A549 (cell line): ENCODE measurements around the gene HNRNPM.

ENCODE experiments used
- CEBPB ChIP-seq, 2 experiments: fragments of >200 bp in 1 of 2; sonication (Bioruptor Twin) in 1 of 2; formaldehyde crosslinking in 1 of 2; IDR thresholded peaks; 2 replicates each; pipeline ENCODE4 v1.6.1; 2012 to 2016
- CTCF ChIP-seq: fragments of >200 bp; sonication (Bioruptor Twin); formaldehyde crosslinking; IDR thresholded peaks from 3 replicates; pipeline ENCODE4 v1.5.1; 2016
- POLR2A ChIP-seq: IDR thresholded peaks from 2 replicates; pipeline ENCODE4 v1.6.1; 2012; ENCODE audit warnings: mild to moderate bottlenecking, low read length
- SMC3 ChIP-seq: fragments of >200 bp; sonication (Bioruptor Twin); formaldehyde crosslinking; IDR thresholded peaks from 3 replicates; pipeline ENCODE4 v1.6.1; 2018; ENCODE audit warnings: inconsistent platforms

- no peak for TF ChIP-seq CTCF
- TF ChIP-seq CEBPB (IDR thresholded peaks at IDR 0.05) = no peak
- no peak for TF ChIP-seq POLR2A
- TF ChIP-seq SMC3 = no peak
Measured at GRCh38 chr19:8430650-8431049, 14.1 kb upstream of the HNRNPM start.
